H9 (cell line): ENCODE data around the gene MST1R. TPM values are rescaled to one million over a fixed set of nuclear protein-coding genes. Genes with fewer than 3 reads are reported as not detected.

Experiments used
- DNase-seq: peaks from one replicate; pipeline ENCODE4 v3.0.0-alpha.2; 2017
- H2AFZ ChIP-seq: one replicate; pipeline ENCODE4 v1.6.1; 2013; ENCODE audit warnings: mild to moderate bottlenecking, low read length, control low read depth, moderate library complexity
- H2AK5ac ChIP-seq: 2 replicates; pipeline ENCODE4 v1.6.1; 2013; ENCODE audit warnings: low read length, control low read depth, mixed read lengths; ENCODE audit not compliant: insufficient read length
- H2BK120ac ChIP-seq: one replicate; pipeline ENCODE4 v1.6.1; 2013; ENCODE audit warnings: low read depth, mild to moderate bottlenecking, low read length, control low read depth, inconsistent platforms; ENCODE audit not compliant: poor library complexity, severe bottlenecking
- H2BK12ac ChIP-seq: 2 replicates; pipeline ENCODE4 v1.6.1; 2013; ENCODE audit warnings: low read length, control low read depth, mixed read lengths, low read depth; ENCODE audit not compliant: insufficient read length
- H2BK15ac ChIP-seq: 2 replicates; pipeline ENCODE4 v1.6.1; 2013; ENCODE audit warnings: low read depth, low read length, control low read depth
- H2BK20ac ChIP-seq: one replicate; pipeline ENCODE4 v1.6.1; 2013; ENCODE audit warnings: low read depth, mild to moderate bottlenecking, low read length, control low read depth, inconsistent platforms; ENCODE audit not compliant: poor library complexity, severe bottlenecking
- H2BK5ac ChIP-seq: 2 replicates; pipeline ENCODE4 v1.6.1; 2013; ENCODE audit warnings: low read length, control low read depth, mixed read lengths; ENCODE audit not compliant: insufficient read length
- H3K14ac ChIP-seq: 2 replicates; pipeline ENCODE4 v1.6.1; 2013; ENCODE audit warnings: low read length, control low read depth; ENCODE audit not compliant: insufficient read depth
- H3K18ac ChIP-seq: 2 replicates; pipeline ENCODE4 v1.6.1; 2013; ENCODE audit warnings: low read depth, mild to moderate bottlenecking, mixed read lengths, low read length, control low read depth; ENCODE audit not compliant: insufficient read length
- H3K23ac ChIP-seq: 2 replicates; pipeline ENCODE4 v1.6.1; 2013; ENCODE audit warnings: low read length, control low read depth, mixed read lengths, low read depth; ENCODE audit not compliant: insufficient read length
- H3K23me2 ChIP-seq: 2 replicates; pipeline ENCODE4 v1.6.1; 2013; ENCODE audit warnings: low read depth, mild to moderate bottlenecking, mixed read lengths, low read length, control low read depth; ENCODE audit not compliant: insufficient read length, poor library complexity, severe bottlenecking
- H3K27ac ChIP-seq: 2 replicates; pipeline ENCODE4 v1.5.1; 2013; ENCODE audit warnings: low read length, control low read depth, mixed read lengths, low read depth; ENCODE audit not compliant: insufficient read length
- H3K27me3 ChIP-seq: 2 replicates; pipeline ENCODE4 v1.6.1; 2013; ENCODE audit warnings: low read length, control low read depth, inconsistent platforms; ENCODE audit not compliant: insufficient read depth
- H3K4ac ChIP-seq: 2 replicates; pipeline ENCODE4 v1.6.1; 2013; ENCODE audit warnings: low read depth, mild to moderate bottlenecking, control low read depth, inconsistent platforms, low read length, moderate library complexity
- H3K4me1 ChIP-seq: 2 replicates; pipeline ENCODE4 v1.6.1; 2013; ENCODE audit warnings: low read length, control low read depth, inconsistent platforms; ENCODE audit not compliant: insufficient read depth
- H3K4me2 ChIP-seq: 2 replicates; pipeline ENCODE4 v1.6.1; 2013; ENCODE audit warnings: low read length, control low read depth, mixed read lengths; ENCODE audit not compliant: insufficient read length, insufficient read depth
- H3K56ac ChIP-seq: 2 replicates; pipeline ENCODE4 v1.6.1; 2013; ENCODE audit warnings: low read depth, mild to moderate bottlenecking, mixed read lengths, low read length, control low read depth; ENCODE audit not compliant: insufficient read length
- H3K79me1 ChIP-seq: 2 replicates; pipeline ENCODE4 v1.6.1; 2013; ENCODE audit warnings: low read depth, mild to moderate bottlenecking, moderate library complexity, low read length, control low read depth, inconsistent platforms; ENCODE audit not compliant: insufficient read depth, poor library complexity, severe bottlenecking
- H3K79me2 ChIP-seq: 2 replicates; pipeline ENCODE4 v1.6.1; 2013; ENCODE audit warnings: low read length, control low read depth, inconsistent platforms; ENCODE audit not compliant: insufficient read depth
- H3K9ac ChIP-seq: 2 replicates; pipeline ENCODE4 v1.6.1; 2013; ENCODE audit warnings: low read length, control low read depth, mixed read lengths; ENCODE audit not compliant: insufficient read length; ENCODE audit errors: extremely low read depth
- H3K9me3 ChIP-seq: one replicate; pipeline ENCODE4 v1.6.1; 2013; ENCODE audit warnings: low read depth, low read length, inconsistent platforms; ENCODE audit not compliant: control insufficient read depth
- H3T11ph ChIP-seq: one replicate; pipeline ENCODE4 v1.6.1; 2013; ENCODE audit warnings: mild to moderate bottlenecking, low read length, control low read depth, inconsistent platforms
- H4K20me1 ChIP-seq: one replicate; pipeline ENCODE4 v1.6.1; 2013; ENCODE audit not compliant: control insufficient read depth, insufficient read length, insufficient read depth
- H4K5ac ChIP-seq: 2 replicates; pipeline ENCODE4 v1.6.1; 2013; ENCODE audit warnings: low read depth, mild to moderate bottlenecking, mixed read lengths, low read length, control low read depth; ENCODE audit not compliant: insufficient read length
- H4K8ac ChIP-seq: replicated peaks from 2 replicates; pipeline ENCODE4 v1.6.1; 2013; ENCODE audit warnings: low read length, control low read depth, mixed read lengths, low read depth; ENCODE audit not compliant: insufficient read length
- H4K91ac ChIP-seq: 2 replicates; pipeline ENCODE4 v1.6.1; 2013; ENCODE audit warnings: low read depth, mild to moderate bottlenecking, moderate library complexity, mixed read lengths, low read length, control low read depth; ENCODE audit not compliant: insufficient read length
- H3K27ac Mint-ChIP-seq, 3 experiments: 2 replicates in 2 of 3; 3 replicates in 1 of 3; pipeline ENCODE4 v1.8.0; 2020 to 2021; ENCODE audit warnings: mixed read lengths in 3 of 3, mild to moderate bottlenecking in 1 of 3, moderate library complexity in 1 of 3
- H3K27me3 Mint-ChIP-seq: 2 replicates; pipeline ENCODE4 v1.8.0; 2021; ENCODE audit warnings: low read depth, mild to moderate bottlenecking, moderate library complexity, mixed read lengths
- H3K36me3 Mint-ChIP-seq, 3 experiments: 2 replicates in 2 of 3; 3 replicates in 1 of 3; pipeline ENCODE4 v1.8.0; 2020 to 2021; ENCODE audit warnings: low read depth in 3 of 3, mixed read lengths in 3 of 3; ENCODE audit not compliant: insufficient read depth in 1 of 3
- H3K4me1 Mint-ChIP-seq, 2 experiments: 2 replicates each; pipeline ENCODE4 v1.8.0; 2020; ENCODE audit warnings: mixed read lengths in 2 of 2
- H3K4me3 Mint-ChIP-seq, 2 experiments: 2 replicates in 1 of 2; 3 replicates in 1 of 2; pipeline ENCODE4 v1.8.0; 2020 to 2021; ENCODE audit warnings: mild to moderate bottlenecking in 2 of 2, mixed read lengths in 2 of 2, moderate library complexity in 1 of 2
- H3K9me3 Mint-ChIP-seq, 2 experiments: 2 replicates in 1 of 2; 3 replicates in 1 of 2; pipeline ENCODE4 v1.8.0; 2020; ENCODE audit warnings: mild to moderate bottlenecking in 2 of 2, mixed read lengths in 2 of 2, moderate library complexity in 1 of 2
- CTCF ChIP-seq: fragments of 200-600 bp; sonication (generic); conservative IDR thresholded peaks from 3 replicates; pipeline ENCODE4 v1.8.0; 2021; ENCODE audit warnings: antibody characterized with exemption, mild to moderate bottlenecking
- WGBS: extraction: QIAGEN DNeasy Blood & Tissue Kit; methylation state at CpG from one replicate; pipeline ENCODE4 v1.1.7; 2013; ENCODE audit warnings: missing lambda C conversion rate, low lambda C conversion rate, mixed read lengths; ENCODE audit not compliant: insufficient read length; ENCODE audit errors: extremely low coverage; 5-methylcytosine and 5-hydroxymethylcytosine counted together
- total RNA-seq: library from RNA; stranded (reverse); gene quantifications from 2 replicates; pipeline ENCODE4 v1.2.1, GENCODE V29; 2021

The MST1R gene
- total RNA-seq, 1 experiment from 2014 or later: 4.9 TPM

DNA sequence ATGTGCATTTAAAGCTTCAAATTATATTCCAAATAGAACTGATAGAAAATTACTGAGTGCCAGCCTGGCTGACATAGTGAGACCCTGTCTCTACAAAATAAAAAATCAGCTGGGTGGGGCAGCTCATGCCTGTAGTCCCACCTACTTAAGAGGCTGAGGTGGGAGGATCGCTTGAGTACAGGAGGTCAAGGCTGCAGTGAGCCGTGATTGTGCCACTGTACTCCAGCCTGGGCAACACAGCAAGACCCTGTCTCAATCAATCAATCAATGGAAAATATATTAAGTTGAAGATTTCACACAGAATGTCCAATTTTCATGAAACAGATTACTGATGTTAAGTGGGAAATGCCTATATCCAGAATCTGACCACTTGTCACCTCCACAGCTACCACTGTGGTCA lies 21.8 kb upstream of the MST1R start:
- no peaks in the 10 kb centered on the region for H3K4me1 ChIP-seq
- no peak overlapping the region for H3K23ac ChIP-seq
- H2AFZ ChIP-seq: no peak overlapping the region
- Mint-ChIP-seq H3K27ac (no peak overlapping the region), H3K4me1 (peaks cover 10 to 14% of the 10 kb centered on the region in 2 experiments), H3K4me3 (no peak overlapping the region), H3K36me3 (no peaks in the 10 kb centered on the region), H3K27me3 (no peaks in the 10 kb centered on the region), H3K9me3 (no peaks in the 10 kb centered on the region)
- WGBS: no CpG with 5 or more reads among the region's 2 CpGs
- H2BK5ac ChIP-seq: no peak overlapping the region
- H2AK5ac ChIP-seq: no peak overlapping the region
- no peak overlapping the region for H3T11ph ChIP-seq
- H3K27me3 ChIP-seq: no peaks in the 10 kb centered on the region
- TF ChIP-seq CTCF: no peak
- no peaks in the 10 kb centered on the region for H4K20me1 ChIP-seq
- H3K23me2 ChIP-seq: peaks cover 2% of the 10 kb centered on the region
- H3K9me3 ChIP-seq: no peaks in the 10 kb centered on the region
- no peak overlapping the region for H4K8ac ChIP-seq
- no peak overlapping the region for H2BK12ac ChIP-seq
- H4K91ac ChIP-seq: no peak overlapping the region
- H4K5ac ChIP-seq: no peak overlapping the region
- no peak overlapping the region for H2BK120ac ChIP-seq
- no peak overlapping the region for H3K14ac ChIP-seq
- H2BK20ac ChIP-seq: no peak overlapping the region
- no peaks in the 10 kb centered on the region for H3K79me1 ChIP-seq
- no peak overlapping the region for H3K27ac ChIP-seq
- no peak overlapping the region for H2BK15ac ChIP-seq
- H3K56ac ChIP-seq: no peak overlapping the region
- H3K18ac ChIP-seq: no peak overlapping the region
- H3K4me2 ChIP-seq: no peak overlapping the region
- no peak overlapping the region for H3K9ac ChIP-seq
- no peak for DNase-seq
- H3K79me2 ChIP-seq: no peaks in the 10 kb centered on the region
- no peak overlapping the region for H3K4ac ChIP-seq
